ENCODE data around the gene KPNA6. TPM values are rescaled to one million over a fixed set of nuclear protein-coding genes. Genes with fewer than 3 reads are reported as not detected.
A peak's percentile ranks its signal among the peaks of the same experiment; 100 is the strongest.

Gene KPNA6
- total and polyA plus RNA-seq, 9 of the 15 experiments (the other 6 are each of a cell fraction or from before 2014, with no cell fraction given) = 20.1 to 54.6 (median 32.2) TPM

DNA sequence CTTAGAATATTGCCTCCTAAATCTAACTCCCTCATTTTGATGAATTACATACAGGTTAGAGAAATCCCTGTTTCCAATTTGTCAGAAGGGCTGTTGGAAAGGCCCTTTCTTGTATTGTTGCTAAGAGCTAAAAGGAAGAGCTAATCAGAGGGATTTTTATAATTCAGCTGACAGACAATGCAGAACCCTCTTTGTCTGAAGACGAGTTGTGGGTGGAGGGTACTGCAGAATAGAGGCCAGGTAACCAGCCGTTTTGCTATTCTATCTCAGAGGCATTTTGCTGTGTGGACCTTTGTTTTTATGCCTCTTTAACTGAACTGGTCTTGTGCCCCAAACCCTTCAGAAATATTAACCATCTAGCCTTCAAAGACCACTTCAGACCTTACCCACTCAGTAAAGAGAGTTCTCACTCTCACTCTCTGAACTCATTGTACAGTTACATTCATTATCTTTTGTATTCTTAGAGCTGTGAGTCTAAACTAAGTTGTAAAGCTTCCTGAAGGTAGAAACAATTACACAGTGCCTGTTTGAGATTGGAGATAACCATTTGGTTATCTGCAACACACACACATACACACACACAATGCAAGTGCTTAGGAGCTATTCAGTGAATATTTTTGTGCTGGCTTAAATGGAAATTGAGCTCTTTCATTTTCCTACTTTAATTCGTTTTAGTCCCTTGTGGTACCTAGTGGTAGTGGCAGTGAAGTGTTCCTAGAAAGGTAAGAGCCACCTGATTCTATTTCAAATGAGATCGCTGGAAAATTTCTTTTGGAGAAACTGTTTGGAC lies 19.7 kb downstream of the KPNA6 start (continued):
- TF ChIP-seq TAL1 (IDR thresholded peaks at IDR 0.05) (peak; percentile 88), NCOR1 (IDR thresholded peaks at IDR 0.05) (peak; percentile 87), HDAC2 (IDR thresholded peaks at IDR 0.05) (peak; percentile 79), NCOA1 (IDR thresholded peaks at IDR 0.05; ENCODE audit: low read depth) (no peak; the same call in 1 of the 2 replicates), SMARCE1 (IDR thresholded peaks at IDR 0.05) (peak; percentile 89), RNF2 (IDR thresholded peaks at IDR 0.05) (no peak), ZEB2 (IDR thresholded peaks at IDR 0.05) (peak; percentile 82), CAMTA2 (CRISPR knock-in tag; conservative IDR thresholded peaks at IDR 0.05) (no peak), TBP (optimal IDR thresholded peaks at IDR 0.05; ENCODE audit: low read depth, low read length) (peak; percentile 22), FOXM1 (IDR thresholded peaks at IDR 0.05; ENCODE audit: low read depth) (peak; percentile 79), FOXM1 (CRISPR knock-in tag; IDR thresholded peaks at IDR 0.05; ENCODE audit: low read depth) (no peak)
- TF ChIP-seq, protein P1, sequence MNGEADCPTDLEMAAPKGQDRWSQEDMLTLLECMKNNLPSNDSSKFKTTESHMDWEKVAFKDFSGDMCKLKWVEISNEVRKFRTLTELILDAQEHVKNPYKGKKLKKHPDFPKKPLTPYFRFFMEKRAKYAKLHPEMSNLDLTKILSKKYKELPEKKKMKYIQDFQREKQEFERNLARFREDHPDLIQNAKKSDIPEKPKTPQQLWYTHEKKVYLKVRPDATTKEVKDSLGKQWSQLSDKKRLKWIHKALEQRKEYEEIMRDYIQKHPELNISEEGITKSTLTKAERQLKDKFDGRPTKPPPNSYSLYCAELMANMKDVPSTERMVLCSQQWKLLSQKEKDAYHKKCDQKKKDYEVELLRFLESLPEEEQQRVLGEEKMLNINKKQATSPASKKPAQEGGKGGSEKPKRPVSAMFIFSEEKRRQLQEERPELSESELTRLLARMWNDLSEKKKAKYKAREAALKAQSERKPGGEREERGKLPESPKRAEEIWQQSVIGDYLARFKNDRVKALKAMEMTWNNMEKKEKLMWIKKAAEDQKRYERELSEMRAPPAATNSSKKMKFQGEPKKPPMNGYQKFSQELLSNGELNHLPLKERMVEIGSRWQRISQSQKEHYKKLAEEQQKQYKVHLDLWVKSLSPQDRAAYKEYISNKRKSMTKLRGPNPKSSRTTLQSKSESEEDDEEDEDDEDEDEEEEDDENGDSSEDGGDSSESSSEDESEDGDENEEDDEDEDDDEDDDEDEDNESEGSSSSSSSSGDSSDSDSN (IDR thresholded peaks at IDR 0.05; ENCODE audit: borderline replicate concordance in 1 of 2, low read depth in 2 of 2, low read length in 2 of 2) = 0 out of 4 replicates have a peak, but pooled peaks of 1 of the 2 experiments have one; percentile 30
- TF ChIP-seq, protein P2, sequence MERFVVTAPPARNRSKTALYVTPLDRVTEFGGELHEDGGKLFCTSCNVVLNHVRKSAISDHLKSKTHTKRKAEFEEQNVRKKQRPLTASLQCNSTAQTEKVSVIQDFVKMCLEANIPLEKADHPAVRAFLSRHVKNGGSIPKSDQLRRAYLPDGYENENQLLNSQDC (CRISPR knock-in tag; IDR thresholded peaks at IDR 0.05) = no peak
- TF ChIP-seq, protein P3, sequence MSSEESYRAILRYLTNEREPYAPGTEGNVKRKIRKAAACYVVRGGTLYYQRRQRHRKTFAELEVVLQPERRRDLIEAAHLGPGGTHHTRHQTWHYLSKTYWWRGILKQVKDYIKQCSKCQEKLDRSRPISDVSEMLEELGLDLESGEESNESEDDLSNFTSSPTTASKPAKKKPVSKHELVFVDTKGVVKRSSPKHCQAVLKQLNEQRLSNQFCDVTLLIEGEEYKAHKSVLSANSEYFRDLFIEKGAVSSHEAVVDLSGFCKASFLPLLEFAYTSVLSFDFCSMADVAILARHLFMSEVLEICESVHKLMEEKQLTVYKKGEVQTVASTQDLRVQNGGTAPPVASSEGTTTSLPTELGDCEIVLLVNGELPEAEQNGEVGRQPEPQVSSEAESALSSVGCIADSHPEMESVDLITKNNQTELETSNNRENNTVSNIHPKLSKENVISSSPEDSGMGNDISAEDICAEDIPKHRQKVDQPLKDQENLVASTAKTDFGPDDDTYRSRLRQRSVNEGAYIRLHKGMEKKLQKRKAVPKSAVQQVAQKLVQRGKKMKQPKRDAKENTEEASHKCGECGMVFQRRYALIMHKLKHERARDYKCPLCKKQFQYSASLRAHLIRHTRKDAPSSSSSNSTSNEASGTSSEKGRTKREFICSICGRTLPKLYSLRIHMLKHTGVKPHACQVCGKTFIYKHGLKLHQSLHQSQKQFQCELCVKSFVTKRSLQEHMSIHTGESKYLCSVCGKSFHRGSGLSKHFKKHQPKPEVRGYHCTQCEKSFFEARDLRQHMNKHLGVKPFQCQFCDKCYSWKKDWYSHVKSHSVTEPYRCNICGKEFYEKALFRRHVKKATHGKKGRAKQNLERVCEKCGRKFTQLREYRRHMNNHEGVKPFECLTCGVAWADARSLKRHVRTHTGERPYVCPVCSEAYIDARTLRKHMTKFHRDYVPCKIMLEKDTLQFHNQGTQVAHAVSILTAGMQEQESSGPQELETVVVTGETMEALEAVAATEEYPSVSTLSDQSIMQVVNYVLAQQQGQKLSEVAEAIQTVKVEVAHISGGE (CRISPR knock-in tag; IDR thresholded peaks at IDR 0.05) = peak in 1 of 3 experiments; percentile 25; a peak in 1 of 6 replicates
- TF ChIP-seq, protein P4, sequence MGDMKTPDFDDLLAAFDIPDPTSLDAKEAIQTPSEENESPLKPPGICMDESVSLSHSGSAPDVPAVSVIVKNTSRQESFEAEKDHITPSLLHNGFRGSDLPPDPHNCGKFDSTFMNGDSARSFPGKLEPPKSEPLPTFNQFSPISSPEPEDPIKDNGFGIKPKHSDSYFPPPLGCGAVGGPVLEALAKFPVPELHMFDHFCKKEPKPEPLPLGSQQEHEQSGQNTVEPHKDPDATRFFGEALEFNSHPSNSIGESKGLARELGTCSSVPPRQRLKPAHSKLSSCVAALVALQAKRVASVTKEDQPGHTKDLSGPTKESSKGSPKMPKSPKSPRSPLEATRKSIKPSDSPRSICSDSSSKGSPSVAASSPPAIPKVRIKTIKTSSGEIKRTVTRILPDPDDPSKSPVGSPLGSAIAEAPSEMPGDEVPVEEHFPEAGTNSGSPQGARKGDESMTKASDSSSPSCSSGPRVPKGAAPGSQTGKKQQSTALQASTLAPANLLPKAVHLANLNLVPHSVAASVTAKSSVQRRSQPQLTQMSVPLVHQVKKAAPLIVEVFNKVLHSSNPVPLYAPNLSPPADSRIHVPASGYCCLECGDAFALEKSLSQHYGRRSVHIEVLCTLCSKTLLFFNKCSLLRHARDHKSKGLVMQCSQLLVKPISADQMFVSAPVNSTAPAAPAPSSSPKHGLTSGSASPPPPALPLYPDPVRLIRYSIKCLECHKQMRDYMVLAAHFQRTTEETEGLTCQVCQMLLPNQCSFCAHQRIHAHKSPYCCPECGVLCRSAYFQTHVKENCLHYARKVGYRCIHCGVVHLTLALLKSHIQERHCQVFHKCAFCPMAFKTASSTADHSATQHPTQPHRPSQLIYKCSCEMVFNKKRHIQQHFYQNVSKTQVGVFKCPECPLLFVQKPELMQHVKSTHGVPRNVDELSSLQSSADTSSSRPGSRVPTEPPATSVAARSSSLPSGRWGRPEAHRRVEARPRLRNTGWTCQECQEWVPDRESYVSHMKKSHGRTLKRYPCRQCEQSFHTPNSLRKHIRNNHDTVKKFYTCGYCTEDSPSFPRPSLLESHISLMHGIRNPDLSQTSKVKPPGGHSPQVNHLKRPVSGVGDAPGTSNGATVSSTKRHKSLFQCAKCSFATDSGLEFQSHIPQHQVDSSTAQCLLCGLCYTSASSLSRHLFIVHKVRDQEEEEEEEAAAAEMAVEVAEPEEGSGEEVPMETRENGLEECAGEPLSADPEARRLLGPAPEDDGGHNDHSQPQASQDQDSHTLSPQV (IDR thresholded peaks at IDR 0.05) = peak; percentile 54; the same call in 1 of the 2 replicates
